ENCODE results near the gene GARNL3.

DNA sequence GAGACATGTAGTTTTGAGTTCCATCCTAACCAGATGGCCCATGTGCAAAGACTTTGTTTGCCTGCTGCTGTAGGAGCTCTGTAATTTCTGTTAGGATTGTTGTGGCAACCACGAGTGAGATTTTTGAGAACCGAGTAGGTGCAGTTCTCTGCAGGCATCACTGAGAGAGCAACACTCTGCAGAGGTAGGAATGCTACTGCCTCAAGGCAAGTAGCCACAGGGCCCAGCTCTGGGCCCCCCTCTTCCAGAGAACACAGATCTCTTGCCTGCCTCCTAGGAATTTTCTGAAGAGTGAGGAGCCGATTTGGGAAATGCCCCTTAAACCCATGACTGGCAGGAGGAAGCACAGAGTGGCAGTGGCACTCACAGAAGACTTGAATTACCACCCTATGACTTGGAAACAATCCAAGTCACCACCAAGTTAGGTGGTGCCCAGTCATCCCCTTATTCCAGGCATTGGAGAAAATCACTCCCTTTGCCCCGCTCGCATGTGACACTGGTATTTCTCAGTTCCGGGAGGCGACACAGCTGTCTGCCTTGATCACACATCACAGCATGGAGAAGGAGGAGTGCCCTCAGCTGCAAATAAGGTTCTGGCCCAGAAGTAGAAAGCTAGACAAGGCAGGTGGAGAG, 79.9 kb downstream of the GARNL3 start:
- TF ChIP-seq, protein P1, sequence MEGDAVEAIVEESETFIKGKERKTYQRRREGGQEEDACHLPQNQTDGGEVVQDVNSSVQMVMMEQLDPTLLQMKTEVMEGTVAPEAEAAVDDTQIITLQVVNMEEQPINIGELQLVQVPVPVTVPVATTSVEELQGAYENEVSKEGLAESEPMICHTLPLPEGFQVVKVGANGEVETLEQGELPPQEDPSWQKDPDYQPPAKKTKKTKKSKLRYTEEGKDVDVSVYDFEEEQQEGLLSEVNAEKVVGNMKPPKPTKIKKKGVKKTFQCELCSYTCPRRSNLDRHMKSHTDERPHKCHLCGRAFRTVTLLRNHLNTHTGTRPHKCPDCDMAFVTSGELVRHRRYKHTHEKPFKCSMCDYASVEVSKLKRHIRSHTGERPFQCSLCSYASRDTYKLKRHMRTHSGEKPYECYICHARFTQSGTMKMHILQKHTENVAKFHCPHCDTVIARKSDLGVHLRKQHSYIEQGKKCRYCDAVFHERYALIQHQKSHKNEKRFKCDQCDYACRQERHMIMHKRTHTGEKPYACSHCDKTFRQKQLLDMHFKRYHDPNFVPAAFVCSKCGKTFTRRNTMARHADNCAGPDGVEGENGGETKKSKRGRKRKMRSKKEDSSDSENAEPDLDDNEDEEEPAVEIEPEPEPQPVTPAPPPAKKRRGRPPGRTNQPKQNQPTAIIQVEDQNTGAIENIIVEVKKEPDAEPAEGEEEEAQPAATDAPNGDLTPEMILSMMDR (conservative IDR thresholded peaks at IDR 0.05; ENCODE audit: low read depth in 2 of 2) = no peak
- no peak for TF ChIP-seq POLR2AphosphoS5 (IDR thresholded peaks at IDR 0.05; ENCODE audit: low read depth)
- TF ChIP-seq, protein P2, sequence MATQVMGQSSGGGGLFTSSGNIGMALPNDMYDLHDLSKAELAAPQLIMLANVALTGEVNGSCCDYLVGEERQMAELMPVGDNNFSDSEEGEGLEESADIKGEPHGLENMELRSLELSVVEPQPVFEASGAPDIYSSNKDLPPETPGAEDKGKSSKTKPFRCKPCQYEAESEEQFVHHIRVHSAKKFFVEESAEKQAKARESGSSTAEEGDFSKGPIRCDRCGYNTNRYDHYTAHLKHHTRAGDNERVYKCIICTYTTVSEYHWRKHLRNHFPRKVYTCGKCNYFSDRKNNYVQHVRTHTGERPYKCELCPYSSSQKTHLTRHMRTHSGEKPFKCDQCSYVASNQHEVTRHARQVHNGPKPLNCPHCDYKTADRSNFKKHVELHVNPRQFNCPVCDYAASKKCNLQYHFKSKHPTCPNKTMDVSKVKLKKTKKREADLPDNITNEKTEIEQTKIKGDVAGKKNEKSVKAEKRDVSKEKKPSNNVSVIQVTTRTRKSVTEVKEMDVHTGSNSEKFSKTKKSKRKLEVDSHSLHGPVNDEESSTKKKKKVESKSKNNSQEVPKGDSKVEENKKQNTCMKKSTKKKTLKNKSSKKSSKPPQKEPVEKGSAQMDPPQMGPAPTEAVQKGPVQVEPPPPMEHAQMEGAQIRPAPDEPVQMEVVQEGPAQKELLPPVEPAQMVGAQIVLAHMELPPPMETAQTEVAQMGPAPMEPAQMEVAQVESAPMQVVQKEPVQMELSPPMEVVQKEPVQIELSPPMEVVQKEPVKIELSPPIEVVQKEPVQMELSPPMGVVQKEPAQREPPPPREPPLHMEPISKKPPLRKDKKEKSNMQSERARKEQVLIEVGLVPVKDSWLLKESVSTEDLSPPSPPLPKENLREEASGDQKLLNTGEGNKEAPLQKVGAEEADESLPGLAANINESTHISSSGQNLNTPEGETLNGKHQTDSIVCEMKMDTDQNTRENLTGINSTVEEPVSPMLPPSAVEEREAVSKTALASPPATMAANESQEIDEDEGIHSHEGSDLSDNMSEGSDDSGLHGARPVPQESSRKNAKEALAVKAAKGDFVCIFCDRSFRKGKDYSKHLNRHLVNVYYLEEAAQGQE (IDR thresholded peaks at IDR 0.05; ENCODE audit: unreplicated experiment) = no peak
- TF ChIP-seq EZH2 (IDR thresholded peaks at IDR 0.05; ENCODE audit: low read depth, unreplicated experiment) = no peak
- TF ChIP-seq JUNB (IDR thresholded peaks at IDR 0.05; ENCODE audit: unreplicated experiment) = no peak
- TF ChIP-seq, protein P3, sequence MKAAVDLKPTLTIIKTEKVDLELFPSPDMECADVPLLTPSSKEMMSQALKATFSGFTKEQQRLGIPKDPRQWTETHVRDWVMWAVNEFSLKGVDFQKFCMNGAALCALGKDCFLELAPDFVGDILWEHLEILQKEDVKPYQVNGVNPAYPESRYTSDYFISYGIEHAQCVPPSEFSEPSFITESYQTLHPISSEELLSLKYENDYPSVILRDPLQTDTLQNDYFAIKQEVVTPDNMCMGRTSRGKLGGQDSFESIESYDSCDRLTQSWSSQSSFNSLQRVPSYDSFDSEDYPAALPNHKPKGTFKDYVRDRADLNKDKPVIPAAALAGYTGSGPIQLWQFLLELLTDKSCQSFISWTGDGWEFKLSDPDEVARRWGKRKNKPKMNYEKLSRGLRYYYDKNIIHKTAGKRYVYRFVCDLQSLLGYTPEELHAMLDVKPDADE (IDR thresholded peaks at IDR 0.05) = no peak
- no peak for TF ChIP-seq EZH2phosphoT487 (IDR thresholded peaks at IDR 0.05; ENCODE audit: unreplicated experiment)
- TF ChIP-seq, protein P4, sequence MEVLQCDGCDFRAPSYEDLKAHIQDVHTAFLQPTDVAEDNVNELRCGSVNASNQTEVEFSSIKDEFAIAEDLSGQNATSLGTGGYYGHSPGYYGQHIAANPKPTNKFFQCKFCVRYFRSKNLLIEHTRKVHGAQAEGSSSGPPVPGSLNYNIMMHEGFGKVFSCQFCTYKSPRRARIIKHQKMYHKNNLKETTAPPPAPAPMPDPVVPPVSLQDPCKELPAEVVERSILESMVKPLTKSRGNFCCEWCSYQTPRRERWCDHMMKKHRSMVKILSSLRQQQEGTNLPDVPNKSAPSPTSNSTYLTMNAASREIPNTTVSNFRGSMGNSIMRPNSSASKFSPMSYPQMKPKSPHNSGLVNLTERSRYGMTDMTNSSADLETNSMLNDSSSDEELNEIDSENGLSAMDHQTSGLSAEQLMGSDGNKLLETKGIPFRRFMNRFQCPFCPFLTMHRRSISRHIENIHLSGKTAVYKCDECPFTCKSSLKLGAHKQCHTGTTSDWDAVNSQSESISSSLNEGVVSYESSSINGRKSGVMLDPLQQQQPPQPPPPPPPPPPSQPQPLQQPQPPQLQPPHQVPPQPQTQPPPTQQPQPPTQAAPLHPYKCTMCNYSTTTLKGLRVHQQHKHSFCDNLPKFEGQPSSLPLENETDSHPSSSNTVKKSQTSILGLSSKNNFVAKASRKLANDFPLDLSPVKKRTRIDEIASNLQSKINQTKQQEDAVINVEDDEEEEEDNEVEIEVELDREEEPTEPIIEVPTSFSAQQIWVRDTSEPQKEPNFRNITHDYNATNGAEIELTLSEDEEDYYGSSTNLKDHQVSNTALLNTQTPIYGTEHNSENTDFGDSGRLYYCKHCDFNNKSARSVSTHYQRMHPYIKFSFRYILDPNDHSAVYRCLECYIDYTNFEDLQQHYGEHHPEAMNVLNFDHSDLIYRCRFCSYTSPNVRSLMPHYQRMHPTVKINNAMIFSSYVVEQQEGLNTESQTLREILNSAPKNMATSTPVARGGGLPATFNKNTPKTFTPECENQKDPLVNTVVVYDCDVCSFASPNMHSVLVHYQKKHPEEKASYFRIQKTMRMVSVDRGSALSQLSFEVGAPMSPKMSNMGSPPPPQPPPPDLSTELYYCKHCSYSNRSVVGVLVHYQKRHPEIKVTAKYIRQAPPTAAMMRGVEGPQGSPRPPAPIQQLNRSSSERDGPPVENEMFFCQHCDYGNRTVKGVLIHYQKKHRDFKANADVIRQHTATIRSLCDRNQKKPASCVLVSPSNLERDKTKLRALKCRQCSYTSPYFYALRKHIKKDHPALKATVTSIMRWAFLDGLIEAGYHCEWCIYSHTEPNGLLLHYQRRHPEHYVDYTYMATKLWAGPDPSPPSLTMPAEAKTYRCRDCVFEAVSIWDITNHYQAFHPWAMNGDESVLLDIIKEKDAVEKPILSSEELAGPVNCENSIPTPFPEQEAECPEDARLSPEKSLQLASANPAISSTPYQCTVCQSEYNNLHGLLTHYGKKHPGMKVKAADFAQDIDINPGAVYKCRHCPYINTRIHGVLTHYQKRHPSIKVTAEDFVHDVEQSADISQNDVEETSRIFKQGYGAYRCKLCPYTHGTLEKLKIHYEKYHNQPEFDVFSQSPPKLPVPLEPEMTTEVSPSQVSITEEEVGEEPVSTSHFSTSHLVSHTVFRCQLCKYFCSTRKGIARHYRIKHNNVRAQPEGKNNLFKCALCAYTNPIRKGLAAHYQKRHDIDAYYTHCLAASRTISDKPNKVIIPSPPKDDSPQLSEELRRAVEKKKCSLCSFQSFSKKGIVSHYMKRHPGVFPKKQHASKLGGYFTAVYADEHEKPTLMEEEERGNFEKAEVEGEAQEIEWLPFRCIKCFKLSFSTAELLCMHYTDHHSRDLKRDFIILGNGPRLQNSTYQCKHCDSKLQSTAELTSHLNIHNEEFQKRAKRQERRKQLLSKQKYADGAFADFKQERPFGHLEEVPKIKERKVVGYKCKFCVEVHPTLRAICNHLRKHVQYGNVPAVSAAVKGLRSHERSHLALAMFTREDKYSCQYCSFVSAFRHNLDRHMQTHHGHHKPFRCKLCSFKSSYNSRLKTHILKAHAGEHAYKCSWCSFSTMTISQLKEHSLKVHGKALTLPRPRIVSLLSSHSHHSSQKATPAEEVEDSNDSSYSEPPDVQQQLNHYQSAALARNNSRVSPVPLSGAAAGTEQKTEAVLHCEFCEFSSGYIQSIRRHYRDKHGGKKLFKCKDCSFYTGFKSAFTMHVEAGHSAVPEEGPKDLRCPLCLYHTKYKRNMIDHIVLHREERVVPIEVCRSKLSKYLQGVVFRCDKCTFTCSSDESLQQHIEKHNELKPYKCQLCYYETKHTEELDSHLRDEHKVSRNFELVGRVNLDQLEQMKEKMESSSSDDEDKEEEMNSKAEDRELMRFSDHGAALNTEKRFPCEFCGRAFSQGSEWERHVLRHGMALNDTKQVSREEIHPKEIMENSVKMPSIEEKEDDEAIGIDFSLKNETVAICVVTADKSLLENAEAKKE (CRISPR knock-in tag; IDR thresholded peaks at IDR 0.05) = no peak
- TF ChIP-seq ZNF114 (CRISPR knock-in tag; IDR thresholded peaks at IDR 0.05) = no peak
- TF ChIP-seq NANOG (IDR thresholded peaks at IDR 0.05; ENCODE audit: borderline replicate concordance) = no peak
- TF ChIP-seq STAT1 (IDR thresholded peaks at IDR 0.05; ENCODE audit: unreplicated experiment) = no peak
- no peak for TF ChIP-seq ZNF331 (CRISPR knock-in tag; IDR thresholded peaks at IDR 0.05; ENCODE audit: low read depth)
